Psoas muscle (tissue), 8 donors: ENCODE data around the gene PARD6B. TPM values are rescaled to one million over a fixed set of nuclear protein-coding genes. Genes with fewer than 3 reads are reported as not detected.

ENCODE experiments used
- ATAC-seq, 4 donors: fragments of 200-7000 bp; cut with Tn5 transposase; one replicate each; pipeline ENCODE4 v1.9.1; 2020; ENCODE audit warnings: moderate library complexity in 3 of 4, mild to moderate bottlenecking in 2 of 4
- DNase-seq, 2 donors: peaks; one replicate each; pipeline ENCODE4 v3.0.0-alpha.2; 2020
- H3K27ac ChIP-seq: fragments of 200-600 bp; one replicate; pipeline ENCODE4 v1.8.0; 2022
- H3K27me3 ChIP-seq, 3 donors: fragments of 200-600 bp in 1 of 3; one replicate each; pipeline versions ENCODE4 v1.6.1 to v1.8.0; 2013 to 2022; ENCODE audit warnings: low read length in 2 of 3, mild to moderate bottlenecking in 2 of 3, moderate library complexity in 1 of 3; ENCODE audit not compliant: insufficient read depth in 3 of 3
- H3K36me3 ChIP-seq, 2 donors: fragments of 200-600 bp in 1 of 2; one replicate each; pipeline versions ENCODE4 v1.6.1 to v1.8.0; 2013 to 2022; ENCODE audit warnings: low read depth in 1 of 2, mild to moderate bottlenecking in 1 of 2, moderate library complexity in 1 of 2; ENCODE audit not compliant: insufficient read depth in 1 of 2
- H3K4me1 ChIP-seq: fragments of 200-600 bp; one replicate; pipeline ENCODE4 v1.8.0; 2022
- H3K4me3 ChIP-seq: fragments of 200-600 bp; one replicate; pipeline ENCODE4 v1.8.0; 2022; ENCODE audit warnings: mild to moderate bottlenecking
- H3K9me3 ChIP-seq: fragments of 200-600 bp; one replicate; pipeline ENCODE4 v1.8.0; 2022
- WGBS, 3 donors: extraction: QIAGEN DNeasy Blood & Tissue Kit; methylation state at CpG; one replicate each; pipeline versions ENCODE4 v1.1.6 to v1.1.7; 2013; 5-methylcytosine and 5-hydroxymethylcytosine counted together
- intact Hi-C, 2 donors: fragments of 100-400 bp; cut with DNase I; formaldehyde crosslinking; loops; one replicate each; pipeline versions ENCODE4 v1.11.0 to v1.14.2; 2022
- polyA plus RNA-seq, 3 donors: library from polyadenylated mRNA; stranded (reverse); fragments of 200-250 nt; gene quantifications; one replicate each; pipeline ENCODE4 v1.2.3, GENCODE V29; 2013
- total RNA-seq, 4 donors: library from RNA; stranded (reverse); fragmentation: NEBNext Ultra II Directional in 2 of 4; extraction: Animal tissue kit (Norgen Biotek cat#: 25700) in 2 of 4; gene quantifications; one replicate each; pipeline versions ENCODE4 v1.2.1 to v1.2.4, GENCODE V29; 2021 to 2023
- TF ChIP-seq, protein P1 (sequence below): fragments of 200-600 bp; IDR thresholded peaks from one replicate; pipeline ENCODE4 v1.8.0; 2022; ENCODE audit warnings: antibody characterized with exemption
- donor health status: healthy with polysubstance abuse.
- donor health status: DM: no; HTN: no; CAD: no; lungs with moderate emphysema.
- donor health status: Bipolar disorder and iron deficiency.
- donor health status: healthy.
- donor health status: DM: yes; HTN: yes; CAD: no.
- donor health status: DM: no; HTN: no; CAD: no.
- donor health status: DM: no; HTN: no; CAD: no.
- donor health status: DM: yes; HTN: yes; CAD: no.

PARD6B gene
- total and polyA plus RNA-seq, 7 donors = 0.27 to 5.0 (median 0.97) TPM

DNA sequence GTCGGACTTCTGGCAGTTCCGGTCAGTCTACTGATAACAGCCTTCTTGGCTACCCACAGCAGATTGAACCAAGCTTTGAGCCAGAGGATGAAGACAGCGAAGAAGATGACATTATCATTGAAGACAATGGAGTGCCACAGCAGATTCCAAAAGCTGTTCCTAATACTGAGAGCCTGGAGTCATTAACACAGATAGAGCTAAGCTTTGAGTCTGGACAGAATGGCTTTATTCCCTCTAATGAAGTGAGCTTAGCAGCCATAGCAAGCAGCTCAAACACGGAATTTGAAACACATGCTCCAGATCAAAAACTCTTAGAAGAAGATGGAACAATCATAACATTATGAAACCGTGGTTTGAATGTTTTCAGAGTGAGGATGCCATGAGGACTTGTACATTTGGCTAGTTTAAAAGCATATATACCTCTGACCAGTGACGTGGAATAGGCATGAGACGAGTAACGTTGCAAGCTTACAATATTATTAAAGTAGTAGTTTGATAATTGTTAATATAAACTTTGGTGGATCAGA, 18.8 kb downstream of the PARD6B start:
- H3K27me3 ChIP-seq = no peaks in the 10 kb centered on the region
- no peaks in the 10 kb centered on the region for H3K36me3 ChIP-seq
- H3K27ac ChIP-seq = no peak overlapping the region
- TF ChIP-seq, protein P1, sequence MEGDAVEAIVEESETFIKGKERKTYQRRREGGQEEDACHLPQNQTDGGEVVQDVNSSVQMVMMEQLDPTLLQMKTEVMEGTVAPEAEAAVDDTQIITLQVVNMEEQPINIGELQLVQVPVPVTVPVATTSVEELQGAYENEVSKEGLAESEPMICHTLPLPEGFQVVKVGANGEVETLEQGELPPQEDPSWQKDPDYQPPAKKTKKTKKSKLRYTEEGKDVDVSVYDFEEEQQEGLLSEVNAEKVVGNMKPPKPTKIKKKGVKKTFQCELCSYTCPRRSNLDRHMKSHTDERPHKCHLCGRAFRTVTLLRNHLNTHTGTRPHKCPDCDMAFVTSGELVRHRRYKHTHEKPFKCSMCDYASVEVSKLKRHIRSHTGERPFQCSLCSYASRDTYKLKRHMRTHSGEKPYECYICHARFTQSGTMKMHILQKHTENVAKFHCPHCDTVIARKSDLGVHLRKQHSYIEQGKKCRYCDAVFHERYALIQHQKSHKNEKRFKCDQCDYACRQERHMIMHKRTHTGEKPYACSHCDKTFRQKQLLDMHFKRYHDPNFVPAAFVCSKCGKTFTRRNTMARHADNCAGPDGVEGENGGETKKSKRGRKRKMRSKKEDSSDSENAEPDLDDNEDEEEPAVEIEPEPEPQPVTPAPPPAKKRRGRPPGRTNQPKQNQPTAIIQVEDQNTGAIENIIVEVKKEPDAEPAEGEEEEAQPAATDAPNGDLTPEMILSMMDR = no peak
- no peaks in the 10 kb centered on the region for H3K9me3 ChIP-seq
- peaks cover 1% of the 10 kb centered on the region for H3K4me1 ChIP-seq
- ATAC-seq = no peak
- WGBS, 3 donors = 79 to 86% (median 81%) methylated on average over 8 of the region's 8 CpGs
- no peak overlapping the region for H3K4me3 ChIP-seq
- intact Hi-C loops = no loop called here
- DNase-seq = no peak

GRCh38 chr20:50753152-50753551, 21.8 kb downstream of the PARD6B start:
- no peaks in the 10 kb centered on the region for H3K27me3 ChIP-seq
- no peaks in the 10 kb centered on the region for H3K4me1 ChIP-seq
- intact Hi-C loops = no loop called here
- H3K36me3 ChIP-seq = no peaks in the 10 kb centered on the region
- TF ChIP-seq, protein P1 = no peak
- H3K4me3 ChIP-seq = no peak overlapping the region
- no peaks in the 10 kb centered on the region for H3K9me3 ChIP-seq
- DNase-seq (no peak), ATAC-seq (no peak)
- WGBS, 3 donors = 96 to 97% (median 97%) methylated on average over 3 of the region's 3 CpGs
- H3K27ac ChIP-seq = no peak overlapping the region

- Histone ChIP-seq H3K9me3 (no peaks in the 10 kb centered on the region), H3K4me1 (no peaks in the 10 kb centered on the region), H3K27me3 (no peaks in the 10 kb centered on the region), H3K36me3 (no peaks in the 10 kb centered on the region), H3K4me3 (no peak overlapping the region), H3K27ac (no peak overlapping the region)
- DNase-seq (no peak), ATAC-seq (no peak)
- intact Hi-C loops = no loop called here
- WGBS, 3 donors = 82 to 89% (median 82%) methylated on average over 4 of the region's 4 CpGs
- TF ChIP-seq, protein P1 = no peak
These were observed 23.0 kb downstream of the PARD6B start for GRCh38 chr20:50754420-50754819.

DNA sequence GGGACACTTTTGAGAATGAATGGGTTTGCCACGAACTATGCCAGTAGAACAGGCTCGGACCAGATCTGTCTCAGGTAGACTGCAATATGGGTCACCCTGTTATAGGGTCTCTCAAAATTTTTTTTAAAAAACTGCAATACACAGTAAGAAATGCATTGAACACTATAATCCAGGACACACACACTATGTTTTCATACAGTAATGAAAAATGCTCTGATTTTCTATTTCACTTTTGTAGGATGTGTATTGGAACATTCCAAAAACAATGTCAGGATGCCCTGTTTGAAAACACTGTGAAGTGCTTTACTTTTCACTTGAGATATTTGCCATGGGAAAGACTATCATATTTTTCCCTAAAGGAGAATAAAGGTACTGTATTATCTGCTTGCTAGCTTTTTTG, 25.1 kb downstream of the PARD6B start:
- Histone ChIP-seq H3K9me3 (no peaks in the 10 kb centered on the region), H3K4me1 (peaks cover 2% of the 10 kb centered on the region), H3K36me3 (no peaks in the 10 kb centered on the region), H3K27me3 (no peaks in the 10 kb centered on the region), H3K27ac (no peak overlapping the region), H3K4me3 (no peak overlapping the region)
- ATAC-seq = no peak
- WGBS, 3 donors = 72 to 81% (median 80%) methylated on average over 2 of the region's 2 CpGs
- DNase-seq = no peak
- TF ChIP-seq, protein P1 = no peak
- intact Hi-C loops = no loop called here

DNA sequence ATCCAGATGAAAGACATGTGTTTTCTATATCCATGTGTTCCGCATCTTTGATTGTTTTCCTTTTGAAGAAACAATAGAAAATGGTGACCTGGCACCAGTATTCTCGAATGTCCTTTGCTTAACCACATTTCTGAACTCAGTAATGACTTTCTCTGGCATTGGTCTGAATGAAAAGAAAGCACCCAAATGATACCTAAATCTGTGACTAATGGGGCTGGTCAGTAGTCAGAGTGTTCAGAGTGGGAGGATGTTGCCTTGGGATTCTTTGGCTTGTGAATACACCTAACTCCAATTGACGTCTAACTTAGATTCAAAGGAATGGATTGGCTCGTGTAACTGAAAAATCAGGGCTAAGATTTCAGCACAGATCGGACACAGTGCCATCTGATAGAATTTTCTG, 27.1 kb downstream of the PARD6B start:
- 68 to 71% (median 68%) methylated on average over 5 of the region's 5 CpGs for WGBS, 3 donors
- Histone ChIP-seq H3K27ac (no peak overlapping the region), H3K9me3 (no peaks in the 10 kb centered on the region), H3K4me1 (peaks cover 16% of the 10 kb centered on the region), H3K27me3 (no peaks in the 10 kb centered on the region), H3K4me3 (no peak overlapping the region), H3K36me3 (no peaks in the 10 kb centered on the region)
- ATAC-seq = no peak
- intact Hi-C loops = no loop called here
- DNase-seq = no peak
- TF ChIP-seq, protein P1 = no peak
